Lower lobe of right lung (tissue), 2 donors: Measurements from ENCODE around the gene METRN. TPM values are rescaled to one million over a fixed set of nuclear protein-coding genes. Genes with fewer than 3 reads are reported as not detected.

Experiments used
- ATAC-seq, 2 donors: fragments of 200-7000 bp; cut with Tn5 transposase; one replicate each; pipeline ENCODE4 v1.9.1; 2020 to 2022; ENCODE audit warnings: mild to moderate bottlenecking in 2 of 2, moderate library complexity in 2 of 2
- DNase-seq: peaks from one replicate; pipeline ENCODE4 v3.0.0-alpha.2; 2020
- H3K27ac ChIP-seq: fragments of 200-600 bp; one replicate; pipeline ENCODE4 v1.8.0; 2022
- H3K27me3 ChIP-seq: fragments of 200-600 bp; one replicate; pipeline ENCODE4 v1.8.0; 2022; ENCODE audit warnings: low read depth
- H3K36me3 ChIP-seq: fragments of 200-600 bp; one replicate; pipeline ENCODE4 v1.8.0; 2022; ENCODE audit warnings: mild to moderate bottlenecking
- H3K4me1 ChIP-seq: fragments of 200-600 bp; one replicate; pipeline ENCODE4 v1.8.0; 2022
- H3K4me3 ChIP-seq: fragments of 200-600 bp; one replicate; pipeline ENCODE4 v1.8.0; 2022; ENCODE audit warnings: mild to moderate bottlenecking
- H3K9me3 ChIP-seq: fragments of 200-600 bp; one replicate; pipeline ENCODE4 v1.8.0; 2022
- CTCF ChIP-seq: fragments of 200-600 bp; IDR thresholded peaks from one replicate; pipeline ENCODE4 v1.8.0; 2022; ENCODE audit warnings: antibody characterized with exemption, mild to moderate bottlenecking
- intact Hi-C: fragments of 100-400 bp; cut with DNase I; formaldehyde crosslinking; loops from one replicate; pipeline ENCODE4 v1.11.0; 2022
- total RNA-seq: library from RNA; stranded (reverse); fragmentation: NEBNext Ultra II Directional; extraction: Animal tissue kit (Norgen Biotek cat#: 25700); gene quantifications from one replicate; pipeline ENCODE4 v1.2.1, GENCODE V29; 2021
- donor health status: DM: no; HTN: yes; CAD: no; lungs with severe emphysema.

Gene METRN
- total RNA-seq, 1 donor from 2014 or later = 35.9 TPM

GRCh38 chr16:672851-673250 is 42.1 kb upstream of the METRN start:
- no peak for ATAC-seq
- H3K4me3 ChIP-seq = no peak overlapping the region
- TF ChIP-seq CTCF = no peak
- intact Hi-C loops = no loop called here
- peaks cover 49% of the 10 kb centered on the region for H3K36me3 ChIP-seq
- H3K27ac ChIP-seq = no peak overlapping the region
- H3K27me3 ChIP-seq = peaks cover 11% of the 10 kb centered on the region
- no peaks in the 10 kb centered on the region for H3K9me3 ChIP-seq
- peaks cover 22% of the 10 kb centered on the region for H3K4me1 ChIP-seq
- DNase-seq = no peak

- TF ChIP-seq CTCF = no peak
- no peak for DNase-seq
- Histone ChIP-seq H3K4me3 (no peak overlapping the region), H3K27me3 (peaks cover 11% of the 10 kb centered on the region), H3K4me1 (peaks cover 21% of the 10 kb centered on the region), H3K9me3 (no peaks in the 10 kb centered on the region), H3K36me3 (peaks cover 49% of the 10 kb centered on the region), H3K27ac (no peak overlapping the region)
- intact Hi-C loops = no loop called here
- no peak for ATAC-seq
Measured at GRCh38 chr16:673399-673991, 41.4 kb upstream of the METRN start.

GRCh38 chr16:674214-674881 is 40.6 kb upstream of the METRN start:
- intact Hi-C loops = no loop called here
- DNase-seq = no peak

GRCh38 chr16:674968-675883 is 39.7 kb upstream of the METRN start, which contains the start of gene RHBDL1:
Gene RHBDL1 (plus strand): TSS chr16:675671. CDS start chr16:675791, 120 bp downstream.
- DNase-seq = peak; percentile 68
- ATAC-seq = no peak
- H3K27ac ChIP-seq = no peak within 1 kb of the TSS
- H3K36me3 ChIP-seq = peaks cover 39% of the 10 kb centered on the region
- peaks cover 19% of the 10 kb centered on the region for H3K4me1 ChIP-seq
- no peaks in the 10 kb centered on the region for H3K9me3 ChIP-seq
- intact Hi-C loops = no loop called here
- no peak for TF ChIP-seq CTCF
- H3K4me3 ChIP-seq = peak within 1 kb of the TSS; percentile 41
- H3K27me3 ChIP-seq = peaks cover 11% of the 10 kb centered on the region

More at GRCh38 chr16:674214-674881, 40.6 kb upstream of the METRN start:
- no peak overlapping the region for H3K4me3 ChIP-seq
- H3K36me3 ChIP-seq = peaks cover 47% of the 10 kb centered on the region
- no peak for TF ChIP-seq CTCF
- ATAC-seq = no peak
- peaks cover 11% of the 10 kb centered on the region for H3K27me3 ChIP-seq
- H3K4me1 ChIP-seq = peaks cover 20% of the 10 kb centered on the region
- H3K9me3 ChIP-seq = no peaks in the 10 kb centered on the region
- no peak overlapping the region for H3K27ac ChIP-seq

GRCh38 chr16:675884-676564 is 38.9 kb upstream of the METRN start:
- peaks cover 31% of the 10 kb centered on the region for H3K36me3 ChIP-seq
- peaks cover 23% of the 10 kb centered on the region for H3K4me1 ChIP-seq
- no peaks in the 10 kb centered on the region for H3K9me3 ChIP-seq
- intact Hi-C loops = no loop called here
- no peak for TF ChIP-seq CTCF
- peaks cover 11% of the 10 kb centered on the region for H3K27me3 ChIP-seq
- peak overlapping the region; percentile 41 for H3K4me3 ChIP-seq
- no peak for ATAC-seq
- DNase-seq = no peak
- no peak overlapping the region for H3K27ac ChIP-seq
